T-cell (primary cell): Measurements from ENCODE around the gene LMAN2L. TPM values are rescaled to one million over a fixed set of nuclear protein-coding genes. Genes with fewer than 3 reads are reported as not detected.

Source experiments
- ATAC-seq, 4 experiments: fragments of 200-7000 bp in 3 of 4; fragments of 150-1000 bp in 1 of 4; cut with Tn5 transposase; replicated peaks in 1 of 4; 1 replicate in 3 of 4; 2 replicates in 1 of 4; pipeline ENCODE4 v1.10.0; 2021; ENCODE audit warnings: moderate library complexity in 3 of 4, mild to moderate bottlenecking in 2 of 4, moderate number of reproducible peaks in 1 of 4
- CTCF ChIA-PET, 2 donors: fragments of 300-600 bp; sonication (Branson Sonifier 250); formaldehyde crosslinking; loops; one replicate each; lab custom pipeline; 2022; ENCODE audit warnings: antibody characterized with exemption in 2 of 2; lab: Charles Lee
- POLR2A ChIA-PET, 2 donors: fragments of 300-600 bp; sonication (Branson Sonifier 250); formaldehyde crosslinking; loops; one replicate each; lab custom pipeline; 2022; ENCODE audit warnings: antibody characterized with exemption in 2 of 2; lab: Charles Lee
- DNase-seq, 35 experiments: peaks; one replicate each; pipeline versions ENCODE4 v3.0.0 to v3.0.0-alpha.2; 2013 to 2023
- H3K27ac ChIP-seq: one replicate; pipeline ENCODE4 v1.5.1; 2013; ENCODE audit warnings: low read length
- H3K27me3 ChIP-seq, 2 experiments: replicated peaks in 1 of 2; 1 replicate in 1 of 2; 2 replicates in 1 of 2; pipeline versions ENCODE4 v1.6.1 to v1.7.0; 2013; ENCODE audit warnings: low read length in 1 of 2, mixed read lengths in 1 of 2; ENCODE audit not compliant: control insufficient read depth in 2 of 2, insufficient read depth in 2 of 2; ENCODE audit errors: extremely low read depth in 1 of 2
- H3K36me3 ChIP-seq, 2 donors: 1 replicate in 1 of 2; 2 replicates in 1 of 2; pipeline versions ENCODE4 v1.6.1 to v1.7.0; 2013; ENCODE audit warnings: low read length in 1 of 2; ENCODE audit not compliant: control insufficient read depth in 2 of 2, insufficient read depth in 1 of 2; ENCODE audit errors: extremely low read depth in 1 of 2
- H3K4me1 ChIP-seq, 2 experiments: 1 replicate in 1 of 2; 2 replicates in 1 of 2; pipeline versions ENCODE4 v1.6.1 to v1.7.0; 2013; ENCODE audit warnings: low read length in 2 of 2, mixed read lengths in 1 of 2; ENCODE audit not compliant: insufficient read depth in 2 of 2, control insufficient read depth in 1 of 2; ENCODE audit errors: extremely low read depth in 1 of 2
- H3K4me3 ChIP-seq, 2 donors: 1 replicate in 1 of 2; 2 replicates in 1 of 2; pipeline versions ENCODE4 v1.5.1 to v1.7.0; 2013; ENCODE audit warnings: mild to moderate bottlenecking in 2 of 2, low read length in 1 of 2, moderate library complexity in 1 of 2; ENCODE audit not compliant: control insufficient read depth in 1 of 2; ENCODE audit errors: extremely low read depth in 1 of 2
- H3K9me3 ChIP-seq: 2 replicates; pipeline ENCODE4 v1.7.0; 2013
- H3K27ac Mint-ChIP-seq, 2 donors: one replicate each; pipeline ENCODE4 v1.8.0; 2020 to 2021; ENCODE audit warnings: mild to moderate bottlenecking in 2 of 2, mixed read lengths in 2 of 2
- H3K27me3 Mint-ChIP-seq, 2 donors: one replicate each; pipeline ENCODE4 v1.8.0; 2021 to 2022; ENCODE audit warnings: mixed read lengths in 2 of 2
- H3K36me3 Mint-ChIP-seq: one replicate; pipeline ENCODE4 v1.8.0; 2021; ENCODE audit warnings: mixed read lengths
- H3K4me1 Mint-ChIP-seq, 3 donors: one replicate each; pipeline ENCODE4 v1.8.0; 2020 to 2022; ENCODE audit warnings: mixed read lengths in 3 of 3, mild to moderate bottlenecking in 1 of 3
- H3K4me3 Mint-ChIP-seq, 3 donors: one replicate each; pipeline ENCODE4 v1.8.0; 2020 to 2022; ENCODE audit warnings: mild to moderate bottlenecking in 3 of 3, mixed read lengths in 3 of 3, moderate library complexity in 3 of 3
- H3K9me3 Mint-ChIP-seq, 3 donors: one replicate each; pipeline ENCODE4 v1.8.0; 2020 to 2022; ENCODE audit warnings: mixed read lengths in 3 of 3
- WGBS: methylation state at CpG from one replicate; pipeline ENCODE4 v1.1.5; 2013; ENCODE audit warnings: missing lambda C conversion rate; ENCODE audit not compliant: insufficient coverage; 5-methylcytosine and 5-hydroxymethylcytosine counted together
- total RNA-seq, 35 experiments: library from RNA in 6 of 35; stranded (reverse) in 6 of 35; fragments of 120-200 nt in 1 of 35; gene quantifications; one replicate each; pipeline versions ENCODE4 v1.2.1 to v1.2.4 and lab custom pipeline; 2013 to 2026

Gene LMAN2L
- total RNA-seq, 5 donors from 2014 or later (not counting 1 experiment from before 2014, with no cell fraction given): 4.7 to 8.9 (median 7.8) TPM

DNA sequence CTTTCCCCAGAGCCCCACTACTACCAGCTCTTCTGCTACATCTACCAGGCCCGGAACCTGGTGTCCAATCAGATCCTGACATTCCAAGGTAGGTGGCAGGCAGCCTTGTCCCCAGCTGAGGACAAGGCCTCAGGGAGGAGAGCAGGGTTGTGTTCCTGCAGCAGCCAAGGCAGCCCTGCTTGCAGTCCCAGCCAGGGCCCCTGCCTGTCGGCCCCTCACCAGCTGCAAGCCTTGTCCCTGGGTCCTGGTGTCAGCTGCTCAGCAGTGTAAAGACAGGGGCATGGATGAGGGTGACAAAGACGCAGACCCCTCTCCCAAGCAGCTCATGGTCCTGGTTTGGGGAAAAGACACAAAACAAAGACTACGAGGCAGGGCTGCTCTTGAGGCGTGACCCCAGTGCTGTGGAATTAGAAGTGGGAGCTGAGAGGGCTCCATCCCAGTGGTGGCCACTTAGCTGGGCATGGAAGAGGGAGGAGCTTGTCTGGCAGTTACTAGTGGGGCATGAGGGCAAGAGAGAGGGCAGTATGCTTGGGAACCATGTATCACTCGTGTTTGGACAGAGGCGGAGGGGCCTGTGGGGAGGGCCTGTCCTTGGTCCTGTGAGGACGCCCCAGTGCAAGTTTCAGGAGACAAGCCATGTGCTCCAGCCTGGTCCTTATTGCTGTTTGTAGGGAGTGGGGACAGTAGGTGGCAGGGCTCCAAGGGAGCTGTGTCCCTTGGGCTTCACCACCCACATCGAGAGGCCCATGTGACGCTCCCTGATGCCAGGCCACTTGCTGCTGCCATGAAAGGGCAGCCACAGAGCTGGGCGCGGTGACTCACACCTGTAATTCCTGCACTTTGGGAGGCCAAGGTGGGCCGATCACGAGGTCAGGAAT lies 47.5 kb downstream of the LMAN2L start:
- Histone ChIP-seq H3K9me3 (no peaks in the 10 kb centered on the region), H3K27ac (no peak overlapping the region), H3K27me3 (peaks cover 0 to 3% of the 10 kb centered on the region in 2 experiments), H3K4me3 (no peak overlapping the region), H3K4me1 (no peaks in the 10 kb centered on the region), H3K36me3 (no peaks in the 10 kb centered on the region)
- Mint-ChIP-seq H3K27ac (no peak overlapping the region), H3K4me1 (no peaks in the 10 kb centered on the region), H3K27me3 (no peaks in the 10 kb centered on the region), H3K36me3 (no peaks in the 10 kb centered on the region), H3K4me3 (no peak overlapping the region), H3K9me3 (no peaks in the 10 kb centered on the region)
- ATAC-seq (no peak), DNase-seq (no peak)
- WGBS: 93% methylated on average over 10 of the region's 14 CpGs
- POLR2A ChIA-PET: no interaction called here
- CTCF ChIA-PET: no interaction called here

DNA sequence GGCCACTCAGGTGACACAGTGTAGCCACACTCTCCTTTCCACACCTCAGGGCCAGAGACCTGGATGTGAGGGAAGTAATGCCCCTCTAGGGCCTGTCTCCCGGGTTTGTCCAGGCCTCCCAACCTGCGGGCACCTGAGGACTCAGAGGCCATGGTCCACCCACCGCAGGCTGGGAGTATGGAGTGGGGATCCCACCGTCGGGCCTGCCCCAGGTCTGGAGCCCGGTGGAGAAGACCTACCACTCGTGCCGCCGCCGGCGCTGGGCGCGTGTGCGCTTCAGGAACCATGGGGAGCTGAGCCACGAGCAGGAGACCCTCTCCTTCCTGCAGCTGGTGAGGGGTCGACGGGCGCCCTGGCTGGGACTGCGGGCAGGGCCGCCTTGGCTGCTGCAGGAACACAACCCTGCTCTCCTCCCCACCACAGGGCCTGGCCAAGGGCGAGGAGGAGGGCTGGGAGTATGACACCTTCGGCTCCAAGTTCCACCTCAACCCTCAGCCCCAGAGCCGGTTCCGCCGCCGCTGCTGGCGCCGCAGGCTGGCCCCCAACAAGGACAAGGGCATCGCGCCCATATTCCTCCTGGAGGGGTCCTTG lies 48.7 kb downstream of the LMAN2L start:
- no peak overlapping the region for H3K4me3 Mint-ChIP-seq
- H3K4me3 ChIP-seq: no peak overlapping the region
- ATAC-seq: no peak
- H3K36me3 ChIP-seq: no peaks in the 10 kb centered on the region
- no peaks in the 10 kb centered on the region for H3K4me1 Mint-ChIP-seq
- no peak overlapping the region for H3K27ac ChIP-seq
- no peaks in the 10 kb centered on the region for H3K4me1 ChIP-seq
- H3K27me3 ChIP-seq: peaks cover 0 to 13% of the 10 kb centered on the region in 2 experiments
- CTCF ChIA-PET: no interaction called here
- H3K27me3 Mint-ChIP-seq: peaks cover 0 to 5% of the 10 kb centered on the region in 2 donors
- H3K9me3 ChIP-seq: no peaks in the 10 kb centered on the region
- POLR2A ChIA-PET: no interaction called here
- WGBS: 94% methylated on average over 11 of the region's 30 CpGs
- no peak for DNase-seq
- no peaks in the 10 kb centered on the region for H3K36me3 Mint-ChIP-seq
- no peak overlapping the region for H3K27ac Mint-ChIP-seq
- H3K9me3 Mint-ChIP-seq: no peaks in the 10 kb centered on the region

DNA sequence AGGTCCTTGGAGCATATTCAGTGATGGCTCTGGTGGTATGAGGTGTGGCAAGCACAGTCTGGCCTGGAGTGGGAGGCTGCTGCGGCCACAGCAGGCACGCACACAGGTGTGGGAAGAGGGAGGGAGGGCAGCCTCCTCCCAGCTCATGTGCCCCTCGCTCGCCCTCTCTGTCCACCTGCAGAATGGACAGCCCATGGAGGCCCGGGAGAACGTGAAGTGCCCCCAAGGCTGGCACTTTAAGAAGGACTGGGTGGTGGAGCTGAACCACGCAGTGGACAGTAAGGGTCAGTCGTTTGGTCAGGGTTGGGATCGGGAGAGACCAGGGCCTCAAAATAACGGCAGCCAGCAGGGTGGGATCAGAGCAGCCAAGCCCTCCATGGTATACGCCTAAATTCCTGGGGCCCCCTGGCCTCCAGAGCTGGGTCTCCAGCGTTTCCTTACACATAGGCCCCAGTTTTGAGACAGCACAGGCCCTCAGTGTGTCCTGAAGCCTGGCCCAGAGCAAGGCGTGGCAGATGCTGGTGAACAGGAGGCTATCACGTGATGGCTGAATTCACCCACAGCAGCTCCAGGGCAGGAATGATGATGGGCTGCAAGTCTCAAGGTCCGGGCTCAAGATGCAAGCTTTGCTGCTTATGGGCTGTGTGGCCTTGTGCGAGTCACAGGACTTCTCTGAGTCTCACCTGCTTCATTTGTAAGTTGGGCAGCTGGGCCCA lies 49.4 kb downstream of the LMAN2L start:
- no peak overlapping the region for H3K4me3 Mint-ChIP-seq
- WGBS: 87% methylated on average over 13 of the region's 16 CpGs
- H3K9me3 ChIP-seq: no peaks in the 10 kb centered on the region
- H3K27me3 Mint-ChIP-seq: peaks cover 0 to 5% of the 10 kb centered on the region in 2 donors
- no peak overlapping the region for H3K27ac ChIP-seq
- POLR2A ChIA-PET: no interaction called here
- H3K36me3 ChIP-seq: no peaks in the 10 kb centered on the region
- ATAC-seq: no peak
- H3K27ac Mint-ChIP-seq: no peak overlapping the region
- no peak for DNase-seq
- H3K4me3 ChIP-seq: no peak overlapping the region
- no peaks in the 10 kb centered on the region for H3K4me1 ChIP-seq
- CTCF ChIA-PET: no interaction called here
- H3K36me3 Mint-ChIP-seq: no peaks in the 10 kb centered on the region
- H3K4me1 Mint-ChIP-seq: no peaks in the 10 kb centered on the region
- H3K27me3 ChIP-seq: peaks cover 0 to 19% of the 10 kb centered on the region in 2 experiments
- H3K9me3 Mint-ChIP-seq: no peaks in the 10 kb centered on the region

DNA sequence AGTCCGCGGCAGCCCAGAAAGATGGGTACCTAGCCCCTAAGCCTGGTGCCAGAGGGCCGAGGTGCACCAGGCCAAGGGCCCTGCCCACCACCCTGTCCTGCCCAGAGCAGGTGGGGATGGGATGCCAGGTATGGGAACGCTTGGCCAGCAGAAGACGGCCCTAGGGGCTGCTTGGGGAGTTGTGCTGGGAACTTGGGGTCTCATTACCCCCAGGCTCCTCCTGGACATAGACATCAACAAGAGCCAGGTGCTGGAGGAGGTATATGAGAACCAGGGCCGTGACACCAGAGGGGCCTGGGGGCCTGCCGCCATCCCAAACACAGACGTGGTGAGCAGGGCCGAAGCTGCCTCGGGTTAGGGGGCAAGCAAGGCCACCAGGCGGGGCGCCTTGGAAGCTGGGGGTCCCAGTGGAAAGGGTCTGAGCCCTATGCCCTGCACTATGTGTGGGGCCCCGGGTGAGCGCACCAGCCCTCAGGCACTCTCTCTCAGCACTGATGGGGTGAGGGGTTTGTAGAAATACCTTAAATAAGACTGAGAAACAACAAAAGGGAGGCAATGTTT lies 50.4 kb downstream of the LMAN2L start:
- Mint-ChIP-seq H3K27ac (no peak overlapping the region), H3K36me3 (no peaks in the 10 kb centered on the region), H3K4me3 (no peak overlapping the region), H3K4me1 (no peaks in the 10 kb centered on the region), H3K9me3 (no peaks in the 10 kb centered on the region), H3K27me3 (peaks cover 4 to 7% of the 10 kb centered on the region in 2 donors)
- 83% methylated on average over 8 of the region's 14 CpGs for WGBS
- H3K36me3 ChIP-seq: no peaks in the 10 kb centered on the region
- no peaks in the 10 kb centered on the region for H3K9me3 ChIP-seq
- H3K4me3 ChIP-seq: no peak overlapping the region
- peaks cover 0 to 28% of the 10 kb centered on the region in 2 experiments for H3K27me3 ChIP-seq
- no peak overlapping the region for H3K27ac ChIP-seq
- no peaks in the 10 kb centered on the region for H3K4me1 ChIP-seq
- CTCF ChIA-PET: no interaction called here
- POLR2A ChIA-PET: no interaction called here
- ATAC-seq: no peak
- DNase-seq: no peak

DNA sequence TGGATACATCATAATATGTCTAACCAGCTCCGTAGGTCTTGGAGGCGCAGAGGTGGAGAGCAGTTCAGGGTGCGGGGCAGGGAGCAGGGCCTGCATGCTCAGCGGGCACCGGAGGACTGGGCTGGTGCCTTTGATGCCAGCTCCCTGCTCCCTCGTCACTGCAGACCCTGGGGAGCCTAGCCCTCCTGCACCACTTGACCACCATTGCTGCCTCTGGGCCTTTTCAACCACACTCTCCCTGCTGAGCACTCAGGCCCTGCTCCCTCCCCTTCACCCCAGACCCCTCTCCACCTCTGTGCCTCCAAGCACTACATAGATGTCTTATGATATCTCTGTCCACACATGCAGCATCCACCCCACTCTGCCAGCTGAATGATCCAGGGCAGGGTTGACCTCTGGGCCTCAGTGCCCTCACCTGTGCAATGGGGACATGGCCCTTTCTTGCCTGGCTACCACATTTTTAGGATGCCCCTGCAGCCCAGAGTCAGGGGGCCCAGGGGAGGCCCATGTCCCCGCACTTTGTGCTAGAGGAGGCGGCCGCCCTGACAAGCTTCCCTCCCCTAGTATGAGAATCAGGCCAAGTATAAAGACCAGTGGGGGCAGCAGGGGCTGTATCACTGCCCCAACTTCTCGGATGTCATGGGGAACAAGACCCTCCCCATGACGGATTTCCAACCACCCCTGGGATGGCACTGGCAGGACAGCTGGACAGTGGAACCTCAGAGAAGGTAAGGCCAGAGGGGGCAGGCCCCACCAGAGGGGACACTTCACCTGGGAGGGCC lies 51.0 kb downstream of the LMAN2L start:
- H3K27me3 Mint-ChIP-seq: peaks cover 9 to 11% of the 10 kb centered on the region in 2 donors
- WGBS: 89% methylated on average over 11 of the region's 11 CpGs
- H3K4me3 Mint-ChIP-seq: no peak overlapping the region
- Histone ChIP-seq H3K4me3 (no peak overlapping the region), H3K9me3 (no peaks in the 10 kb centered on the region), H3K27me3 (peaks cover 0 to 34% of the 10 kb centered on the region in 2 experiments), H3K36me3 (no peaks in the 10 kb centered on the region), H3K27ac (no peak overlapping the region), H3K4me1 (no peaks in the 10 kb centered on the region)
- H3K27ac Mint-ChIP-seq: no peak overlapping the region
- H3K4me1 Mint-ChIP-seq: no peaks in the 10 kb centered on the region
- ATAC-seq: no peak
- H3K9me3 Mint-ChIP-seq: no peaks in the 10 kb centered on the region
- H3K36me3 Mint-ChIP-seq: no peaks in the 10 kb centered on the region
- ChIA-PET POLR2A (no interaction called here), CTCF (interaction anchor here in 1 of 2 donors (0.6 kb wide), 1 partner anchor 15 kb away, joined by 6 read pairs; no protein-coding TSS in a partner anchor)
- DNase-seq: no peak
